B cell (primary cell): ENCODE measurements around the gene ADH7. TPM values are rescaled to one million over a fixed set of nuclear protein-coding genes. Genes with fewer than 3 reads are reported as not detected.

ENCODE experiments used
- ATAC-seq: fragments of 200-7000 bp; cut with Tn5 transposase; one replicate; pipeline ENCODE4 v1.10.0; 2021; ENCODE audit warnings: low read depth, mild to moderate bottlenecking, moderate number of reproducible peaks, moderate library complexity
- CTCF ChIA-PET: fragments of 350-600 bp; sonication (Branson Sonifier 250); formaldehyde crosslinking; loops from one replicate; lab custom pipeline; 2021; ENCODE audit warnings: antibody characterized with exemption, inconsistent platforms; lab: Charles Lee
- POLR2A ChIA-PET: fragments of 350-600 bp; sonication (Branson Sonifier 250); formaldehyde crosslinking; loops from one replicate; lab custom pipeline; 2021; ENCODE audit warnings: antibody characterized with exemption; lab: Charles Lee
- DNase-seq: peaks from one replicate; pipeline ENCODE4 v3.0.0; 2013
- H2AFZ ChIP-seq: 2 replicates; pipeline ENCODE4 v1.6.1; 2012; ENCODE audit warnings: mild to moderate bottlenecking, low read depth, low read length; ENCODE audit not compliant: insufficient read depth, poor library complexity, severe bottlenecking
- H3K27ac ChIP-seq, 2 donors: 1 replicate in 1 of 2; 2 replicates in 1 of 2; pipeline ENCODE4 v1.5.1; 2012 to 2013; ENCODE audit warnings: low read length in 2 of 2, mild to moderate bottlenecking in 2 of 2, moderate library complexity in 1 of 2
- H3K27me3 ChIP-seq, 4 experiments: fragments of 200-600 bp in 1 of 4; sonication (generic) in 1 of 4; replicated peaks in 1 of 4; 1 replicate in 2 of 4; 2 replicates in 2 of 4; pipeline versions ENCODE4 v1.6.1 to v1.7.0; 2013 to 2016; ENCODE audit warnings: low read length in 3 of 4, mild to moderate bottlenecking in 2 of 4, mixed read lengths in 1 of 4, moderate library complexity in 1 of 4; ENCODE audit not compliant: insufficient read depth in 4 of 4, control insufficient read depth in 3 of 4; ENCODE audit errors: control extremely low read depth in 1 of 4
- H3K36me3 ChIP-seq, 2 experiments: replicated peaks in 1 of 2; 1 replicate in 1 of 2; 2 replicates in 1 of 2; pipeline versions ENCODE4 v1.6.1 to v1.7.1; 2013; ENCODE audit warnings: low read length in 1 of 2; ENCODE audit not compliant: insufficient read depth in 2 of 2, control insufficient read depth in 1 of 2; ENCODE audit errors: control extremely low read depth in 1 of 2, extremely low read depth in 1 of 2
- H3K4me1 ChIP-seq, 2 donors: fragments of 200-600 bp in 1 of 2; sonication (generic) in 1 of 2; 1 replicate in 1 of 2; 2 replicates in 1 of 2; pipeline versions ENCODE4 v1.5.1 to v1.6.1; 2013 to 2017; ENCODE audit warnings: low read length in 2 of 2; ENCODE audit not compliant: control insufficient read depth in 2 of 2, insufficient read depth in 2 of 2
- H3K4me2 ChIP-seq: replicated peaks from 2 replicates; pipeline ENCODE3; 2012; ENCODE audit warnings: mild to moderate bottlenecking, low read depth, low read length; ENCODE audit not compliant: poor library complexity, severe bottlenecking
- H3K4me3 ChIP-seq, 5 experiments: fragments of 200-600 bp in 1 of 5; sonication (generic) in 1 of 5; 1 replicate in 3 of 5; 2 replicates in 2 of 5; pipeline versions ENCODE4 v1.5.1 to v1.7.0; 2011 to 2016; ENCODE audit warnings: low read length in 4 of 5, mild to moderate bottlenecking in 4 of 5, low read depth in 2 of 5, control low read depth in 1 of 5, moderate library complexity in 1 of 5; ENCODE audit not compliant: insufficient read depth in 1 of 5; ENCODE audit errors: control extremely low read depth in 1 of 5, extremely low read depth in 1 of 5
- H3K79me2 ChIP-seq: fragments of 200-600 bp; sonication (generic); one replicate; pipeline ENCODE4 v1.6.0; 2016; ENCODE audit warnings: low read length; ENCODE audit not compliant: control insufficient read depth, insufficient read depth
- H3K9ac ChIP-seq: fragments of 200-600 bp; sonication (generic); 2 replicates; pipeline ENCODE4 v1.6.1; 2017; ENCODE audit warnings: mild to moderate bottlenecking, low read length, moderate library complexity
- H3K9me3 ChIP-seq, 3 donors: one replicate each; pipeline versions ENCODE4 v1.6.1 to v1.7.1; 2013; ENCODE audit warnings: low read length in 2 of 3; ENCODE audit not compliant: control insufficient read depth in 2 of 3, insufficient read depth in 1 of 3; ENCODE audit errors: control extremely low read depth in 1 of 3
- H4K20me1 ChIP-seq: 2 replicates; pipeline ENCODE4 v1.6.0; 2012; ENCODE audit warnings: mild to moderate bottlenecking, low read length; ENCODE audit not compliant: insufficient read depth, control insufficient read depth, poor library complexity, severe bottlenecking
- H3K27ac Mint-ChIP-seq: one replicate; pipeline ENCODE4 v1.8.0; 2021; ENCODE audit warnings: mixed read lengths
- H3K27me3 Mint-ChIP-seq: one replicate; pipeline ENCODE4 v1.8.0; 2021; ENCODE audit warnings: mixed read lengths
- H3K4me1 Mint-ChIP-seq: one replicate; pipeline ENCODE4 v1.8.0; 2021; ENCODE audit warnings: mixed read lengths
- H3K4me3 Mint-ChIP-seq: one replicate; pipeline ENCODE4 v1.8.0; 2021; ENCODE audit warnings: mixed read lengths
- H3K9me3 Mint-ChIP-seq: one replicate; pipeline ENCODE4 v1.8.0; 2022; ENCODE audit warnings: mixed read lengths; ENCODE audit not compliant: insufficient read depth
- CTCF ChIP-seq: fragments of 200-600 bp; IDR thresholded peaks from one replicate; pipeline ENCODE4 v1.8.0; 2022; ENCODE audit warnings: antibody characterized with exemption, mild to moderate bottlenecking
- EZH2 ChIP-seq: IDR thresholded peaks from 2 replicates; pipeline ENCODE4 v1.6.1; 2012; ENCODE audit warnings: borderline replicate concordance, low read depth, mild to moderate bottlenecking, moderate library complexity, low read length; ENCODE audit not compliant: insufficient read depth, poor library complexity, severe bottlenecking
- WGBS: methylation state at CpG from one replicate; pipeline ENCODE4 v1.1.5; 2013; ENCODE audit warnings: missing lambda C conversion rate; ENCODE audit not compliant: insufficient coverage; 5-methylcytosine and 5-hydroxymethylcytosine counted together
- intact Hi-C: fragments of 100-400 bp; cut with micrococcal nuclease; formaldehyde crosslinking; loops from one replicate; pipeline ENCODE4 v1.10.0; 2022
- polyA plus RNA-seq: library from polyadenylated mRNA; depleted of rRNA; stranded (reverse); fragments of >200 nt; gene quantifications from 2 replicates; pipeline ENCODE4 v1.2.3, GENCODE V29; 2012
- total RNA-seq, 2 donors: library from RNA; stranded (reverse); fragments of 120-200 nt in 1 of 2; gene quantifications; 1 replicate in 1 of 2; 2 replicates in 1 of 2; pipeline versions ENCODE4 v1.2.3 to v1.2.4, GENCODE V29; 2013 to 2022

ADH7 gene
- total and polyA plus RNA-seq, 2 donors (not counting 1 experiment from before 2014, with no cell fraction given), result not detected

GRCh38 chr4:99436462-99436861, 1.3 kb upstream of the ADH7 start:
- no peaks in the 10 kb centered on the region for H3K9me3 Mint-ChIP-seq
- no peak overlapping the region for H2AFZ ChIP-seq
- intact Hi-C loops, result no loop called here
- no peak for ATAC-seq
- H3K4me3 Mint-ChIP-seq, result no peak overlapping the region
- peaks cover 0 to 1% (median 0%) of the 10 kb centered on the region in 3 donors for H3K9me3 ChIP-seq
- H3K27me3 Mint-ChIP-seq, result peaks cover 11% of the 10 kb centered on the region
- no CpG with 5 or more reads among the region's 2 CpGs for WGBS
- POLR2A ChIA-PET, result no interaction called here
- DNase-seq, result no peak
- H3K27me3 ChIP-seq, result no peaks in the 10 kb centered on the region
- H3K27ac Mint-ChIP-seq, result no peak overlapping the region
- H3K4me3 ChIP-seq, result no peak overlapping the region
- no peaks in the 10 kb centered on the region for H3K4me1 Mint-ChIP-seq
- TF ChIP-seq EZH2 (no peak), CTCF (no peak)
- no peaks in the 10 kb centered on the region for H3K79me2 ChIP-seq
- no peaks in the 10 kb centered on the region for H3K4me1 ChIP-seq
- no peak overlapping the region for H3K27ac ChIP-seq
- CTCF ChIA-PET, result no interaction called here
- H3K4me2 ChIP-seq, result no peak overlapping the region
- H3K9ac ChIP-seq, result no peak overlapping the region
- no peaks in the 10 kb centered on the region for H3K36me3 ChIP-seq
- no peaks in the 10 kb centered on the region for H4K20me1 ChIP-seq

- Mint-ChIP-seq H3K9me3 (no peaks in the 10 kb centered on the region), H3K27me3 (peaks cover 11% of the 10 kb centered on the region), H3K4me3 (no peak overlapping the region), H3K27ac (no peak overlapping the region), H3K4me1 (no peaks in the 10 kb centered on the region)
- intact Hi-C loops, result no loop called here
- H2AFZ ChIP-seq, result no peak overlapping the region
- H3K79me2 ChIP-seq, result no peaks in the 10 kb centered on the region
- CTCF ChIA-PET, result interaction anchor here (0.6 kb wide), 1 partner anchor 455 kb away, joined by 3 read pairs; no protein-coding TSS in a partner anchor
- no peaks in the 10 kb centered on the region for H3K36me3 ChIP-seq
- H3K27me3 ChIP-seq, result no peaks in the 10 kb centered on the region
- H3K4me2 ChIP-seq, result no peak overlapping the region
- no peaks in the 10 kb centered on the region for H3K4me1 ChIP-seq
- no peak overlapping the region for H3K4me3 ChIP-seq
- H3K9ac ChIP-seq, result no peak overlapping the region
- POLR2A ChIA-PET, result no interaction called here
- DNase-seq, result no peak
- H4K20me1 ChIP-seq, result no peaks in the 10 kb centered on the region
- peaks cover 0 to 1% (median 0%) of the 10 kb centered on the region in 3 donors for H3K9me3 ChIP-seq
- TF ChIP-seq CTCF, result no peak
- TF ChIP-seq EZH2, result no peak
- no peak overlapping the region for H3K27ac ChIP-seq
- ATAC-seq, result no peak
These were observed 5.0 kb downstream of the ADH7 start for GRCh38 chr4:99430106-99430505.
